NCI-H526 treated with DMSO at 0.1 percent for 48 hours (cell line): Measurements from ENCODE around the gene CRTC1.

Source experiments
- DNase-seq: peaks from one replicate; lab custom pipeline; 2025; lab: John Stamatoyannopoulos, UW

CRTC1 gene

GRCh38 chr19:18683109-18683957 lies at the start of gene CRTC1:
Gene CRTC1 (plus strand): TSS chr19:18683680. CDS start chr19:18683703, 23 bp downstream.
- peak; percentile 28 for DNase-seq

- no peak for DNase-seq
These were observed 48.7 kb upstream of the CRTC1 start for GRCh38 chr19:18634612-18635297.

GRCh38 chr19:18635831-18636182 lies 47.7 kb upstream of the CRTC1 start:
- no peak for DNase-seq

GRCh38 chr19:18636183-18636968 lies 47.1 kb upstream of the CRTC1 start:
- DNase-seq, result peak; percentile 79

GRCh38 chr19:18636969-18637629 lies 46.4 kb upstream of the CRTC1 start, which contains the start of gene KLHL26:
Gene KLHL26 (plus strand): TSS chr19:18637028. CDS start chr19:18637055, 27 bp downstream.
- no peak for DNase-seq

GRCh38 chr19:18637673-18638630 lies 45.5 kb upstream of the CRTC1 start:
- no peak for DNase-seq

- DNase-seq, result no peak
These were observed 43.7 kb upstream of the CRTC1 start for GRCh38 chr19:18639706-18640243.

GRCh38 chr19:18644196-18645034 lies 39.1 kb upstream of the CRTC1 start:
- no peak for DNase-seq

GRCh38 chr19:18645035-18645511 lies 38.4 kb upstream of the CRTC1 start:
- DNase-seq, result no peak

GRCh38 chr19:18646535-18647370 lies 36.7 kb upstream of the CRTC1 start:
- no peak for DNase-seq

GRCh38 chr19:18647371-18647767 lies 36.1 kb upstream of the CRTC1 start:
- DNase-seq, result no peak

GRCh38 chr19:18647807-18648206 lies 35.7 kb upstream of the CRTC1 start:
- no peak for DNase-seq

GRCh38 chr19:18648973-18649315 lies 34.5 kb upstream of the CRTC1 start:
- no peak for DNase-seq

- no peak for DNase-seq
These were observed 34.0 kb upstream of the CRTC1 start for GRCh38 chr19:18649371-18650020.

- DNase-seq, result no peak
These were observed 33.5 kb upstream of the CRTC1 start for GRCh38 chr19:18650021-18650390.

- DNase-seq, result no peak
These were observed 32.9 kb upstream of the CRTC1 start for GRCh38 chr19:18650468-18651041.

- no peak for DNase-seq
These were observed 32.2 kb upstream of the CRTC1 start for GRCh38 chr19:18651300-18651699.

GRCh38 chr19:18651733-18652132 lies 31.7 kb upstream of the CRTC1 start:
- no peak for DNase-seq
